ENCODE data around the gene PEX16.

- no peak for TF ChIP-seq CTCF (IDR thresholded peaks at IDR 0.05; ENCODE audit: low read length)
- TF ChIP-seq EZH2 (IDR thresholded peaks at IDR 0.05; ENCODE audit: borderline replicate concordance, low read length): no peak
Observed at GRCh38 chr11:45899448-45900174, 18.1 kb downstream of the PEX16 start.

Data from OCI-LY1 (cell line).